ENCODE measurements around the gene ANKMY1. TPM values are rescaled to one million over a fixed set of nuclear protein-coding genes. Genes with fewer than 3 reads are reported as not detected.

Gene ANKMY1
- total and polyA plus RNA-seq, 2 experiments from 2014 or later = 2.3 to 8.9 TPM

DNA sequence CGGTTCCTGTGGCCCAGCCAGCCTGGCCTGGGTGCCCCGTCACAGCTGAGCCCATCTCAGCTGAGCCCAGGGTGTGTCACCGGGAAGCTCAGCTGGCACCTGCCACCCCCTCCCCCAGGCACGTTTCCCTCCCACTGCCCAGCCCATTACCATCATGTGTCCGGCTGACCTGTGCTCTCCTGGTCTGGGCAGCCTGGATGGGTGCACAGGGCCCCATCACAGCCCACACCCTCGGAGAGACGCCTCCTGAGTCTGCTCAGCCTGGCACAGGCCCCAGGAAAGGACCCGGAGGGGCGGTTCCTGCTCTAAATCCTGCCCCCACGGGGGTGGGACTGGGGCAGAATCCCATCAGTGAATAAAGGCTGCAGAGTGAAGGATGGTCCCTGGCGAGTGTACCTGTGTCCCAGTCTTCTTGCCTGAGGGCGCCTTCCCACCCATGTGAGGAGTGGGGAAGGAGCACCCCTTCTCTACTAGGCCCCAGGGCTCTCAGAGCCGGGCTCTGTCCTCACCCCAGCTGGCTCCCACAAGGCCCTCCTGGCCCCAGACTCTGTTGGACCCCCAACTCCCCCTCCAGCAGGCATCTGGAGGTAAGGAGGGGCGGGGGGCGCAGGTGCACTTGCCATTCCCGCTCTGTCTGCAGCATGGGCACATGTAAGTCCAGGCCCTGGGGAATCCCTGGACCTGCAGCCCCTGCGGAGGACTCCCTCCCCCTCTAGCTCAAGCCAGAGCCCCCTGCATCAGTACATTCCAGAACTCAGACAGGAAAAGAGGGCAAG, 101.2 kb downstream of the ANKMY1 start:
- Histone ChIP-seq H2AFZ (no peak overlapping the region), H3F3A (replicated peaks; ENCODE audit: low read depth) (0 out of 2 replicates have a peak, but pooled peaks cover 5% of the 10 kb centered on the region), H3K27me3 (ENCODE audit: insufficient read depth) (peaks cover 35% of the 10 kb centered on the region), H3K36me3 (ENCODE audit: insufficient read depth) (no peaks in the 10 kb centered on the region), H3K4me2 (peak overlapping the region; percentile 80), H3K79me2 (replicated peaks; ENCODE audit: insufficient read depth) (no peaks in the 10 kb centered on the region), H3K9me2 (ENCODE audit: insufficient read depth) (no peaks in the 10 kb centered on the region), H3K27ac (ENCODE audit: low read depth) (no peak overlapping the region), H3K4me1 (ENCODE audit: insufficient read depth) (peaks cover 34% of the 10 kb centered on the region), H3K4me3 (peak overlapping the region; percentile 56; the same call in 1 of the 2 replicates), H4K20me1 (replicated peaks; ENCODE audit: insufficient read depth) (peaks cover 18% of the 10 kb centered on the region; the same call in 1 of the 2 replicates)
- Mint-ChIP-seq H3K4me3 (peak overlapping the region; percentile 41; the same call in 2 of the 3 replicates), H3K27ac (no peak overlapping the region), H3K9me3 (no peaks in the 10 kb centered on the region), H3K36me3 (ENCODE audit: low read depth) (no peaks in the 10 kb centered on the region), H3K27me3 (ENCODE audit: insufficient read depth, low read depth, poor library complexity) (peaks cover 30% of the 10 kb centered on the region), H3K4me1 (peaks cover 30% of the 10 kb centered on the region)
- no peak for ATAC-seq
- no peak for TF ChIP-seq EZH2phosphoT487 (IDR thresholded peaks at IDR 0.05; ENCODE audit: unreplicated experiment)
- TF ChIP-seq, protein P1, sequence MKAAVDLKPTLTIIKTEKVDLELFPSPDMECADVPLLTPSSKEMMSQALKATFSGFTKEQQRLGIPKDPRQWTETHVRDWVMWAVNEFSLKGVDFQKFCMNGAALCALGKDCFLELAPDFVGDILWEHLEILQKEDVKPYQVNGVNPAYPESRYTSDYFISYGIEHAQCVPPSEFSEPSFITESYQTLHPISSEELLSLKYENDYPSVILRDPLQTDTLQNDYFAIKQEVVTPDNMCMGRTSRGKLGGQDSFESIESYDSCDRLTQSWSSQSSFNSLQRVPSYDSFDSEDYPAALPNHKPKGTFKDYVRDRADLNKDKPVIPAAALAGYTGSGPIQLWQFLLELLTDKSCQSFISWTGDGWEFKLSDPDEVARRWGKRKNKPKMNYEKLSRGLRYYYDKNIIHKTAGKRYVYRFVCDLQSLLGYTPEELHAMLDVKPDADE (IDR thresholded peaks at IDR 0.05) = no peak
- no peak for TF ChIP-seq STAT1 (IDR thresholded peaks at IDR 0.05; ENCODE audit: unreplicated experiment)
- TF ChIP-seq, protein P2, sequence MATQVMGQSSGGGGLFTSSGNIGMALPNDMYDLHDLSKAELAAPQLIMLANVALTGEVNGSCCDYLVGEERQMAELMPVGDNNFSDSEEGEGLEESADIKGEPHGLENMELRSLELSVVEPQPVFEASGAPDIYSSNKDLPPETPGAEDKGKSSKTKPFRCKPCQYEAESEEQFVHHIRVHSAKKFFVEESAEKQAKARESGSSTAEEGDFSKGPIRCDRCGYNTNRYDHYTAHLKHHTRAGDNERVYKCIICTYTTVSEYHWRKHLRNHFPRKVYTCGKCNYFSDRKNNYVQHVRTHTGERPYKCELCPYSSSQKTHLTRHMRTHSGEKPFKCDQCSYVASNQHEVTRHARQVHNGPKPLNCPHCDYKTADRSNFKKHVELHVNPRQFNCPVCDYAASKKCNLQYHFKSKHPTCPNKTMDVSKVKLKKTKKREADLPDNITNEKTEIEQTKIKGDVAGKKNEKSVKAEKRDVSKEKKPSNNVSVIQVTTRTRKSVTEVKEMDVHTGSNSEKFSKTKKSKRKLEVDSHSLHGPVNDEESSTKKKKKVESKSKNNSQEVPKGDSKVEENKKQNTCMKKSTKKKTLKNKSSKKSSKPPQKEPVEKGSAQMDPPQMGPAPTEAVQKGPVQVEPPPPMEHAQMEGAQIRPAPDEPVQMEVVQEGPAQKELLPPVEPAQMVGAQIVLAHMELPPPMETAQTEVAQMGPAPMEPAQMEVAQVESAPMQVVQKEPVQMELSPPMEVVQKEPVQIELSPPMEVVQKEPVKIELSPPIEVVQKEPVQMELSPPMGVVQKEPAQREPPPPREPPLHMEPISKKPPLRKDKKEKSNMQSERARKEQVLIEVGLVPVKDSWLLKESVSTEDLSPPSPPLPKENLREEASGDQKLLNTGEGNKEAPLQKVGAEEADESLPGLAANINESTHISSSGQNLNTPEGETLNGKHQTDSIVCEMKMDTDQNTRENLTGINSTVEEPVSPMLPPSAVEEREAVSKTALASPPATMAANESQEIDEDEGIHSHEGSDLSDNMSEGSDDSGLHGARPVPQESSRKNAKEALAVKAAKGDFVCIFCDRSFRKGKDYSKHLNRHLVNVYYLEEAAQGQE (IDR thresholded peaks at IDR 0.05; ENCODE audit: unreplicated experiment) = no peak
- no peak for TF ChIP-seq EZH2 (IDR thresholded peaks at IDR 0.05; ENCODE audit: low read depth, unreplicated experiment)
- TF ChIP-seq POLR2AphosphoS5 (IDR thresholded peaks at IDR 0.05; ENCODE audit: low read depth) = no peak
- TF ChIP-seq JUNB (IDR thresholded peaks at IDR 0.05; ENCODE audit: unreplicated experiment) = no peak
- TF ChIP-seq, protein P3, sequence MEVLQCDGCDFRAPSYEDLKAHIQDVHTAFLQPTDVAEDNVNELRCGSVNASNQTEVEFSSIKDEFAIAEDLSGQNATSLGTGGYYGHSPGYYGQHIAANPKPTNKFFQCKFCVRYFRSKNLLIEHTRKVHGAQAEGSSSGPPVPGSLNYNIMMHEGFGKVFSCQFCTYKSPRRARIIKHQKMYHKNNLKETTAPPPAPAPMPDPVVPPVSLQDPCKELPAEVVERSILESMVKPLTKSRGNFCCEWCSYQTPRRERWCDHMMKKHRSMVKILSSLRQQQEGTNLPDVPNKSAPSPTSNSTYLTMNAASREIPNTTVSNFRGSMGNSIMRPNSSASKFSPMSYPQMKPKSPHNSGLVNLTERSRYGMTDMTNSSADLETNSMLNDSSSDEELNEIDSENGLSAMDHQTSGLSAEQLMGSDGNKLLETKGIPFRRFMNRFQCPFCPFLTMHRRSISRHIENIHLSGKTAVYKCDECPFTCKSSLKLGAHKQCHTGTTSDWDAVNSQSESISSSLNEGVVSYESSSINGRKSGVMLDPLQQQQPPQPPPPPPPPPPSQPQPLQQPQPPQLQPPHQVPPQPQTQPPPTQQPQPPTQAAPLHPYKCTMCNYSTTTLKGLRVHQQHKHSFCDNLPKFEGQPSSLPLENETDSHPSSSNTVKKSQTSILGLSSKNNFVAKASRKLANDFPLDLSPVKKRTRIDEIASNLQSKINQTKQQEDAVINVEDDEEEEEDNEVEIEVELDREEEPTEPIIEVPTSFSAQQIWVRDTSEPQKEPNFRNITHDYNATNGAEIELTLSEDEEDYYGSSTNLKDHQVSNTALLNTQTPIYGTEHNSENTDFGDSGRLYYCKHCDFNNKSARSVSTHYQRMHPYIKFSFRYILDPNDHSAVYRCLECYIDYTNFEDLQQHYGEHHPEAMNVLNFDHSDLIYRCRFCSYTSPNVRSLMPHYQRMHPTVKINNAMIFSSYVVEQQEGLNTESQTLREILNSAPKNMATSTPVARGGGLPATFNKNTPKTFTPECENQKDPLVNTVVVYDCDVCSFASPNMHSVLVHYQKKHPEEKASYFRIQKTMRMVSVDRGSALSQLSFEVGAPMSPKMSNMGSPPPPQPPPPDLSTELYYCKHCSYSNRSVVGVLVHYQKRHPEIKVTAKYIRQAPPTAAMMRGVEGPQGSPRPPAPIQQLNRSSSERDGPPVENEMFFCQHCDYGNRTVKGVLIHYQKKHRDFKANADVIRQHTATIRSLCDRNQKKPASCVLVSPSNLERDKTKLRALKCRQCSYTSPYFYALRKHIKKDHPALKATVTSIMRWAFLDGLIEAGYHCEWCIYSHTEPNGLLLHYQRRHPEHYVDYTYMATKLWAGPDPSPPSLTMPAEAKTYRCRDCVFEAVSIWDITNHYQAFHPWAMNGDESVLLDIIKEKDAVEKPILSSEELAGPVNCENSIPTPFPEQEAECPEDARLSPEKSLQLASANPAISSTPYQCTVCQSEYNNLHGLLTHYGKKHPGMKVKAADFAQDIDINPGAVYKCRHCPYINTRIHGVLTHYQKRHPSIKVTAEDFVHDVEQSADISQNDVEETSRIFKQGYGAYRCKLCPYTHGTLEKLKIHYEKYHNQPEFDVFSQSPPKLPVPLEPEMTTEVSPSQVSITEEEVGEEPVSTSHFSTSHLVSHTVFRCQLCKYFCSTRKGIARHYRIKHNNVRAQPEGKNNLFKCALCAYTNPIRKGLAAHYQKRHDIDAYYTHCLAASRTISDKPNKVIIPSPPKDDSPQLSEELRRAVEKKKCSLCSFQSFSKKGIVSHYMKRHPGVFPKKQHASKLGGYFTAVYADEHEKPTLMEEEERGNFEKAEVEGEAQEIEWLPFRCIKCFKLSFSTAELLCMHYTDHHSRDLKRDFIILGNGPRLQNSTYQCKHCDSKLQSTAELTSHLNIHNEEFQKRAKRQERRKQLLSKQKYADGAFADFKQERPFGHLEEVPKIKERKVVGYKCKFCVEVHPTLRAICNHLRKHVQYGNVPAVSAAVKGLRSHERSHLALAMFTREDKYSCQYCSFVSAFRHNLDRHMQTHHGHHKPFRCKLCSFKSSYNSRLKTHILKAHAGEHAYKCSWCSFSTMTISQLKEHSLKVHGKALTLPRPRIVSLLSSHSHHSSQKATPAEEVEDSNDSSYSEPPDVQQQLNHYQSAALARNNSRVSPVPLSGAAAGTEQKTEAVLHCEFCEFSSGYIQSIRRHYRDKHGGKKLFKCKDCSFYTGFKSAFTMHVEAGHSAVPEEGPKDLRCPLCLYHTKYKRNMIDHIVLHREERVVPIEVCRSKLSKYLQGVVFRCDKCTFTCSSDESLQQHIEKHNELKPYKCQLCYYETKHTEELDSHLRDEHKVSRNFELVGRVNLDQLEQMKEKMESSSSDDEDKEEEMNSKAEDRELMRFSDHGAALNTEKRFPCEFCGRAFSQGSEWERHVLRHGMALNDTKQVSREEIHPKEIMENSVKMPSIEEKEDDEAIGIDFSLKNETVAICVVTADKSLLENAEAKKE (CRISPR knock-in tag; IDR thresholded peaks at IDR 0.05) = no peak
- no peak for TF ChIP-seq ZNF114 (CRISPR knock-in tag; IDR thresholded peaks at IDR 0.05)
- TF ChIP-seq, protein P4, sequence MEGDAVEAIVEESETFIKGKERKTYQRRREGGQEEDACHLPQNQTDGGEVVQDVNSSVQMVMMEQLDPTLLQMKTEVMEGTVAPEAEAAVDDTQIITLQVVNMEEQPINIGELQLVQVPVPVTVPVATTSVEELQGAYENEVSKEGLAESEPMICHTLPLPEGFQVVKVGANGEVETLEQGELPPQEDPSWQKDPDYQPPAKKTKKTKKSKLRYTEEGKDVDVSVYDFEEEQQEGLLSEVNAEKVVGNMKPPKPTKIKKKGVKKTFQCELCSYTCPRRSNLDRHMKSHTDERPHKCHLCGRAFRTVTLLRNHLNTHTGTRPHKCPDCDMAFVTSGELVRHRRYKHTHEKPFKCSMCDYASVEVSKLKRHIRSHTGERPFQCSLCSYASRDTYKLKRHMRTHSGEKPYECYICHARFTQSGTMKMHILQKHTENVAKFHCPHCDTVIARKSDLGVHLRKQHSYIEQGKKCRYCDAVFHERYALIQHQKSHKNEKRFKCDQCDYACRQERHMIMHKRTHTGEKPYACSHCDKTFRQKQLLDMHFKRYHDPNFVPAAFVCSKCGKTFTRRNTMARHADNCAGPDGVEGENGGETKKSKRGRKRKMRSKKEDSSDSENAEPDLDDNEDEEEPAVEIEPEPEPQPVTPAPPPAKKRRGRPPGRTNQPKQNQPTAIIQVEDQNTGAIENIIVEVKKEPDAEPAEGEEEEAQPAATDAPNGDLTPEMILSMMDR (conservative IDR thresholded peaks at IDR 0.05; ENCODE audit: low read depth in 2 of 2) = no peak
- TF ChIP-seq ZNF331 (CRISPR knock-in tag; IDR thresholded peaks at IDR 0.05; ENCODE audit: low read depth) = no peak
- TF ChIP-seq CREB1 (CRISPR knock-in tag; IDR thresholded peaks at IDR 0.05; ENCODE audit: low read depth) = no peak
- no peak for TF ChIP-seq NANOG (IDR thresholded peaks at IDR 0.05; ENCODE audit: borderline replicate concordance)
- DNase-seq (ENCODE audit: low spot score) = no peak
